HepG2 (cell line): ENCODE data around the gene PKIG. TPM values are rescaled to one million over a fixed set of nuclear protein-coding genes. Genes with fewer than 3 reads are reported as not detected.
A peak's percentile ranks its signal among the peaks of the same experiment; 100 is the strongest.

Experiments
- ATAC-seq: fragments of 200-7000 bp; cut with Tn5 transposase; 3 replicates; pipeline ENCODE4 v1.9.1; 2020; ENCODE audit warnings: mild to moderate bottlenecking, moderate library complexity
- BruUV-seq: library from RNA; stranded (reverse); fragments of 400-500 nt; replicated peaks from 2 replicates; lab custom pipeline; 2021; lab: Mats Ljungman, UMichigan
- CTCF ChIA-PET: fragments of 300-600 bp; formaldehyde crosslinking; extraction: SDS; loops from one replicate; lab custom pipeline; 2021; ENCODE audit warnings: low total read pairs, inconsistent platforms, low intra/inter-chr PET ratio; lab: Yijun Ruan, JAX
- POLR2A ChIA-PET: fragments of 350-600 bp; sonication (Branson Sonifier 250); formaldehyde crosslinking; loops from one replicate; lab custom pipeline; 2020; ENCODE audit warnings: antibody characterized with exemption, inconsistent platforms; lab: Yijun Ruan, JAX
- DNase-seq: peaks from one replicate; pipeline ENCODE4 v3.0.0-alpha.2; 2015; ENCODE audit warnings: low spot score
- FAIRE-seq: peaks from 3 replicates; lab custom pipeline; 2011; peaks lifted over from hg19 to GRCh38; lab: Jason Lieb, UNC
- H2AFZ ChIP-seq: one replicate; pipeline ENCODE4 v1.6.1; 2011; ENCODE audit warnings: low read length, inconsistent platforms
- H3K27ac ChIP-seq: fragments of 300-600 bp; 3 replicates; pipeline ENCODE4 v1.8.0; 2011; ENCODE audit warnings: mixed run types, mild to moderate bottlenecking, mixed read lengths, low read length, inconsistent platforms; ENCODE audit not compliant: insufficient read depth; ENCODE audit errors: extremely low read length
- H3K27me3 ChIP-seq, 2 experiments: fragments of 200-600 bp in 1 of 2; 2 replicates in 1 of 2; 3 replicates in 1 of 2; pipeline versions ENCODE4 v1.6.0 to v1.8.0; 2011; ENCODE audit warnings: low read length in 2 of 2, mild to moderate bottlenecking in 2 of 2, moderate library complexity in 2 of 2, inconsistent platforms in 1 of 2; ENCODE audit not compliant: insufficient read depth in 2 of 2, control insufficient read depth in 1 of 2
- H3K36me3 ChIP-seq, 2 experiments: fragments of 200-600 bp in 1 of 2; replicated peaks in 1 of 2; 2 replicates in 1 of 2; 3 replicates in 1 of 2; pipeline versions ENCODE4 v1.5.1 to v1.8.0; 2011; ENCODE audit warnings: low read length in 2 of 2, inconsistent platforms in 1 of 2; ENCODE audit not compliant: insufficient read depth in 2 of 2, control insufficient read depth in 1 of 2
- H3K4me1 ChIP-seq: 2 replicates; pipeline ENCODE4 v1.5.1; 2012; ENCODE audit warnings: low read length, inconsistent platforms; ENCODE audit not compliant: insufficient read depth
- H3K4me2 ChIP-seq: 2 replicates; pipeline ENCODE4 v1.6.0; 2011; ENCODE audit warnings: low read depth, low read length, inconsistent platforms
- H3K4me3 ChIP-seq, 3 experiments: fragments of 200-600 bp in 1 of 3; sonication (generic), shearing (Covaris generic) in 1 of 3; replicated peaks in 1 of 3; 2 replicates each; pipeline ENCODE4 v1.5.1; 2011 to 2016; ENCODE audit warnings: low read length in 3 of 3, inconsistent platforms in 2 of 3, low read depth in 2 of 3, mild to moderate bottlenecking in 2 of 3, control low read depth in 1 of 3, mixed read lengths in 1 of 3; ENCODE audit not compliant: insufficient read depth in 1 of 3
- H3K79me2 ChIP-seq: one replicate; pipeline ENCODE4 v1.6.1; 2011; ENCODE audit warnings: low read length, inconsistent platforms; ENCODE audit not compliant: insufficient read depth
- H3K9ac ChIP-seq: 2 replicates; pipeline ENCODE4 v1.6.0; 2011; ENCODE audit warnings: mild to moderate bottlenecking, low read depth, low read length, inconsistent platforms; ENCODE audit not compliant: insufficient read depth
- H3K9me3 ChIP-seq: 2 replicates; pipeline ENCODE4 v1.5.1; 2012; ENCODE audit warnings: mild to moderate bottlenecking, low read length
- H4K20me1 ChIP-seq: 2 replicates; pipeline ENCODE4 v1.6.0; 2011; ENCODE audit warnings: inconsistent platforms, mild to moderate bottlenecking, low read length, moderate library complexity; ENCODE audit not compliant: insufficient read depth
- ETV5 ChIP-seq: IDR thresholded peaks from 2 replicates; pipeline ENCODE4 v1.6.1; 2018; ENCODE audit warnings: missing biosample characterization, missing genetic modification reagents, inconsistent platforms, borderline replicate concordance
- GLI4 ChIP-seq: sonication (generic); formaldehyde crosslinking; IDR thresholded peaks from 2 replicates; pipeline ENCODE4 v1.5.1; 2020; ENCODE audit warnings: missing genetic modification reagents, mild to moderate bottlenecking, moderate library complexity, borderline replicate concordance
- RCOR2 ChIP-seq: IDR thresholded peaks from 2 replicates; pipeline ENCODE4 v1.6.1; 2016; ENCODE audit warnings: missing biosample characterization, missing genetic modification reagents
- ZNF564 ChIP-seq: sonication (generic); formaldehyde crosslinking; IDR thresholded peaks from 2 replicates; pipeline ENCODE4 v1.8.1; 2023; ENCODE audit warnings: mild to moderate bottlenecking, missing genetic modification reagents
- WGBS: methylation state at CpG from one replicate; pipeline ENCODE4 v1.1.6; 2017; ENCODE audit warnings: low lambda C conversion rate; 5-methylcytosine and 5-hydroxymethylcytosine counted together
- in situ Hi-C: cut with HindIII; loops from 2 replicates; pipeline ENCODE4 v1.10.0; 2017; ENCODE audit warnings: low pct_unique_long_range_greater_than_20kb; ENCODE audit not compliant: extremely low pct_ligation_motif_present
- intact Hi-C: fragments of 100-400 bp; cut with micrococcal nuclease; formaldehyde crosslinking; loops from one replicate; pipeline ENCODE4 v1.10.0; 2022; ENCODE audit not compliant: unreplicated experiment
- polyA plus RNA-seq, 8 experiments: library from polyadenylated mRNA; depleted of rRNA in 3 of 8; stranded (reverse) in 7 of 8; unstranded in 1 of 8; fragments of >200 nt; fragmentation: Illumina TruSeq in 4 of 8; extraction: Trizol in 4 of 8; gene quantifications; 2 replicates each; pipeline versions ENCODE4 v1.2.1 to v1.2.3, GENCODE V29; 2011 to 2016; ENCODE audit warnings: low read depth in 4 of 8, missing spikeins in 1 of 8, mixed read lengths in 1 of 8; ENCODE audit not compliant: insufficient read depth in 1 of 8
- total RNA-seq, 5 experiments: library from RNA; depleted of rRNA; stranded (reverse); fragments of >200 nt; fragmentation: Illumina TruSeq; extraction: Trizol; gene quantifications; 2 replicates each; pipeline ENCODE4 v1.2.3, GENCODE V29; 2016; ENCODE audit warnings: low read depth in 1 of 5

Gene PKIG
- total and polyA plus RNA-seq, 2 of the 13 experiments (the other 11 are each of a cell fraction or from before 2014, with no cell fraction given), result 30.8 to 44.5 TPM

DNA sequence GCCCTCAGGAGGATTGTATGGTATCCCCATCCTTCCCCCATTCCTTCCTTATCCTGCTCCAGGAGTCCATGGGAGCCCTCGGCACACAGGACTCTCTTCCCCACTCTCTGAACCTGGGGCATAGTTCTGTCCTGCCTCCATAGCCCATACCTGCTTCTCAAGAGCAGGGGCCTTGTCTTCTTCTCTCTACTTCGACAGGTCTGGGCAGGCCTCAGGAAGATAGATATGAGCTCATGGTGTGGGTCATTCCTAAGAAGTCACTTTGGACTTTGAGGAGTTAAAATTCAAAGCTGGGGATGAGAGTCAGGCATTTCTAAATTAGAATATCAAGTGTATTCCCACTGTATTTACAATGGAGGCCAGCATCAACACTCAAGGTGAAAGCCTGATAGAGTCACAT, 77.6 kb downstream of the PKIG start:
- in situ Hi-C loops (no loop called here), intact Hi-C loops (no loop called here)
- DNase-seq, result no peak
- H3K9ac ChIP-seq, result no peak overlapping the region
- ChIA-PET POLR2A (no interaction called here), CTCF (no interaction called here)
- no peak for TF ChIP-seq GLI4 (CRISPR knock-in tag)
- no peak for TF ChIP-seq RCOR2 (CRISPR knock-in tag)
- no TSS peak for BruUV-seq
- peaks cover 0 to 33% of the 10 kb centered on the region in 2 experiments; a peak in 3 of 5 replicates for H3K27me3 ChIP-seq
- H3K4me2 ChIP-seq, result no peak overlapping the region
- no peaks in the 10 kb centered on the region for H3K79me2 ChIP-seq
- H3K9me3 ChIP-seq, result no peaks in the 10 kb centered on the region
- no peak overlapping the region for H3K4me3 ChIP-seq
- H3K4me1 ChIP-seq, result no peaks in the 10 kb centered on the region
- no peaks in the 10 kb centered on the region for H3K36me3 ChIP-seq
- ATAC-seq, result no peak
- WGBS, result 6% methylated on average over 2 of the region's 2 CpGs
- H4K20me1 ChIP-seq, result no peaks in the 10 kb centered on the region
- FAIRE-seq, result no peak
- H3K27ac ChIP-seq, result no peak overlapping the region
- H2AFZ ChIP-seq, result no peak overlapping the region

DNA sequence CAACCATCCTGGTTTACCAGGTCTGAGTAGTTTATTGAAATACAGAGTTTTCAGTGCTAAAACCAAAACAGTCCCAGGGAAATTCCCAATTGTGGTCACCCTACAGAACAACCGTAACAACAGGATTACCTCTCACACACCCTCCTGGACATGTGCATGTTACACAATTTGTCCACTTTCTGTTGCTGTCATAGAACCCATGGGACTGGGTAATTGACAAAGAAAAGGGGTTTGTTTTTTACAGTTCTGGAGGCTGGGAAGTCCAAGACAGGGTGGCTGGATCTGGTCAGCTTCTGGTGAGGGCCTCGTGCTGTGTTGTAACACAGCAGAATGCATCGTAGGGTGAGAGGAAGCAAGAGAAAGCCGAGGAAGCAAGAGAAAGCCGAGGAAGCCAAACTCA, 78.2 kb downstream of the PKIG start:
- CTCF ChIA-PET, result no interaction called here
- H3K36me3 ChIP-seq, result no peaks in the 10 kb centered on the region
- POLR2A ChIA-PET, result no interaction called here
- ATAC-seq (no peak), DNase-seq (no peak), FAIRE-seq (peak; percentile 53)
- H3K9me3 ChIP-seq, result no peaks in the 10 kb centered on the region
- H2AFZ ChIP-seq, result no peak overlapping the region
- H4K20me1 ChIP-seq, result no peaks in the 10 kb centered on the region
- intact Hi-C loops (no loop called here), in situ Hi-C loops (no loop called here)
- 23% methylated on average over 5 of the region's 5 CpGs for WGBS
- no peak overlapping the region for H3K4me2 ChIP-seq
- no peaks in the 10 kb centered on the region for H3K4me1 ChIP-seq
- no peak overlapping the region for H3K27ac ChIP-seq
- no peak for TF ChIP-seq ETV5 (CRISPR knock-in tag)
- TF ChIP-seq ZNF564 (CRISPR knock-in tag), result peak; percentile 85; the same call in 1 of the 2 replicates
- BruUV-seq, result no TSS peak
- no peak overlapping the region for H3K4me3 ChIP-seq
- H3K79me2 ChIP-seq, result no peaks in the 10 kb centered on the region
- peaks cover 0 to 33% of the 10 kb centered on the region in 2 experiments; a peak in 3 of 5 replicates for H3K27me3 ChIP-seq
- H3K9ac ChIP-seq, result no peak overlapping the region
